Stimulated activated CD8-positive, alpha-beta memory T cell treated with anti-CD3 and anti-CD28 coated beads, Interleukin-4, amount 100 ng/mL, for 1 hour (primary cell): ENCODE data around the gene LIPF.
"Not testable (repeated sequence)": the region's sequence is repeated elsewhere in the genome, so short reads cannot be mapped to it uniquely, and the experiment has no call there.

Experiments
- DNase-seq, 2 donors: peaks; one replicate each; pipeline ENCODE4 v3.0.0-alpha.2; 2020; ENCODE audit warnings: low read depth in 2 of 2, low spot score in 1 of 2

Gene LIPF

DNA sequence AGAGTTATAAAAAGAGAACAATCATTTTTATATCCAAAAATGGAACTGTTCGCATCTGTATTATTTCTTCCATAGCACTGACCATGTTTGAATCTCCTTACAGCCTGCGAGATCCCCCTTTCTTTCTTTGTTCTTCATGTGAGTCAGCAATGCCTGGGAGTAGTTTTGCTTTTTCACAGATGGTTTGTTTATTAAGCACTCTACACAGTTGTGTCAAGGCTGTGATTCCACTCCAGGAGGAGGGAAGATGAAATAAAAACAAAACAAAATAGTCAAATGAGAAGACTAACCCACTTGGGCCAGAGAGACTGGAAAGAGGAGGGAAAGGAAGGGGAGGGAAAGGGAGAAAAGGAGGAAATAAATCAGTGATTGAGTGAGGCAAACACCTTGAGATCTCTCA, 7.8 kb downstream of the LIPF start:
- no peak for DNase-seq

DNA sequence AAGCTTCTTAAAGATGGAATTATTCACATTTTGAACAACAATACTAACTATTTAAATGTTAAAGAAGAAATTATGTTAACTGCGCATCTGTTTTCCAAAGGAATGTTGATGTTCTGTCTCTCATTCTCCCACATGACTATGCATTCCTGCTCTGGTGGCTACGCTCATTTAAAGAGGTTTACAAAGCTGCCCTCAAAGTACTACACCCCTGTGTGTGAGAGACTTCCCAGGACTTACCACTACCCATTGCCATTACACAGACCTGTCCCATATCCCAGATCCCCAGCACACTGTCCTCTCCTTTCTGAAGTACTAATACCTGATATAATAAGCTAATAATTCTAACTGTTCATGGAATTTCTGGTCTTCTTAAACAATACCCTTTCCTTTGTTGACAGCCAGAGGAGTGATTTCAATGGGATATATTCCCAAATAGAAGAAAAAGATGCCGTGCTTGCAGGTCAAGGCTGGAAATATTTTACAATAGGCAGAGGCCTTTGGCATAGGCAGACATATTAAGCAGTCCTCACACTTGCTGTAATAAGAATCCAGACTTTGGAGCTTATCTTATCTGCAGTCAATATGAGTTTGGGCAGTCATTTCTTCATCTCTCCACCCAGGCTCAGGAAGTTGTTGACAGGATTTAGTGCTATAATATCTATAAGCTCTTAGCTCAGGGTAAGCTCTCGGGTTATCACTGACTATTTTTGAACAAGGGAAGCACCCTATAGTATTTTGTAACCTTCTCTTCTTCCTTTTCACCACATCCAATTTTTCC, 12.2 kb downstream of the LIPF start:
- DNase-seq, result no peak

DNA sequence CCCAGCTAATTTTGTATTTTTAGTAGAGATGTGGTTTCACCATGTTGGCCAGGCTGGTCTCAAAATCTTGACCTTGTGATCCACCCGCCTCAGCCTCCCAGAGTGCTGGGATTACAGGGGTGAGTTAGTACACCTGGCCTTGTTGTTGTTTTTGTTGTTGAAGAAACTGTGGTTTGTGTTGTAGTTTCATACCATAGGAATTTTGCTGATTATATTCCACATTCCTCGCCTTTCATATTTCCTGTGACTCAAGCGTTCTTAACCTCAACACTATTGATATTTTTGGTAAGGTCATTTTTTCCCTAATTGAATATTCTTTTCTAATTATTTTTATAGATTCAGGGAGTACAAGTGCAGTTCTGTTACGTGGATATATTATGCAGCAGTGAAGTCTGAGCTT, 16.7 kb downstream of the LIPF start:
- no peak for DNase-seq

DNA sequence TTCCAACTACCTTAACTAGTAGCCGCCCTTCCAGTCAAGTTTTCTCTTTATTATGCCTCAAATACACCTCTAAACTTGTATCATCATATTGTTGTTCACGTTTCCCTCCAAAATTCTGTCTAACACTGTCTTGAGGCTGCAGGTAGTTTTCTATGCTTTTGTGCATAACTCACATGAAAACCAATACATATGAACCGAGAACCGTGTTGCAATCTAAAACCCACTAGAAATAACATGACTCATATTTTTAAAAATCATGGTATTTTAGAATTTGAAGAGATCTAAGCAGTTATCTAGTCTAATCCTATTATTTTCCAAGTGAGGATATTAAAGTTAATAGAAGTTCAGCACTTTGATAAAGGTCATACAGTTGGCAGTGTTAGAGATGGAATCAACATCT, 18.2 kb downstream of the LIPF start:
- DNase-seq, result no peak

DNA sequence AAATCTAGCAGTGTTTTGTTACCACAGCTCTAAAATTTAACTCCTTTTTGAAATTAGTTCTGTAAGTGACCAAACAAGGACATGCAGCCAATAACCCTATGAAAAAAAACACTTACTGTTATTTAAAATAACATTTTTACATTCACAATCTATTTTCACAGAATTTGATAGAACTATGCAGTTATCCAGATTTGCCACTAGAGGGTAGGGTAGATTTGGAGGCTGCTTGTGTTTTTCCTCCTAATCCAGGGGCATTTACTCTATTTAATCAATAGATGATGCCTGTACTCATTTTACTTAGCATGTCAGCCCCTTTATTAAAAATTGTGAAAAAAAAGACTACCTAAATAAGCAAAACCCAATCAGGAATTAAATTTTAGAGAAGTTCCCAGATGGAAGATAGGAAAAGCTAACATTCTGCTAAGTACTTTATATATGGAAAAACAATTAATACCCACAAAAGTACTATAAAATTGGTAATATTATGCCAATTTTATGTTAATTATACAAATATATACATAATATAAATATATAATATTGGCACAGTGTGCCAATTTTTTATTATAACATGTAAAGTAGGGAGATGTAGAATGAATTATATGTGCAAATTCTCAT, 23.7 kb downstream of the LIPF start:
- no peak for DNase-seq

DNA sequence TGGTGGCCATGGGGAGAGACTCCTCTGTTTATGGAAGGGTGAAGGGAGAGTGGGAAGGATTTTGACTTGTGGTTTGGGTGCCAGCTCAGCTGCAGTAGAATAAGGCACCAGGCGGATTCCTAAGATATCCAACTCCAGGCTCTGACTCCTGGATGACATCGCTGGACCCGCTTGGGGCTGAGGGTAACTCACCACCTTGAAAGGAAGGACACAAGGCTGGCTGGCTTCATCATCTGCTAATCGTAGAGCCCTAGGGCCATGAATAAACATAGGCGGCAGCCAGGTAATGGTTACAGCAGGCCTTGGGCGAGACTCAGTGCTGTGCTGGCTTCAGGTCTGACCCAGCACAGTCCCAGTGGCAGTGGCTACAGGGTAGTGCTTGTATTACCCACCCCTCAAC, 25.1 kb downstream of the LIPF start:
- no peak for DNase-seq

DNA sequence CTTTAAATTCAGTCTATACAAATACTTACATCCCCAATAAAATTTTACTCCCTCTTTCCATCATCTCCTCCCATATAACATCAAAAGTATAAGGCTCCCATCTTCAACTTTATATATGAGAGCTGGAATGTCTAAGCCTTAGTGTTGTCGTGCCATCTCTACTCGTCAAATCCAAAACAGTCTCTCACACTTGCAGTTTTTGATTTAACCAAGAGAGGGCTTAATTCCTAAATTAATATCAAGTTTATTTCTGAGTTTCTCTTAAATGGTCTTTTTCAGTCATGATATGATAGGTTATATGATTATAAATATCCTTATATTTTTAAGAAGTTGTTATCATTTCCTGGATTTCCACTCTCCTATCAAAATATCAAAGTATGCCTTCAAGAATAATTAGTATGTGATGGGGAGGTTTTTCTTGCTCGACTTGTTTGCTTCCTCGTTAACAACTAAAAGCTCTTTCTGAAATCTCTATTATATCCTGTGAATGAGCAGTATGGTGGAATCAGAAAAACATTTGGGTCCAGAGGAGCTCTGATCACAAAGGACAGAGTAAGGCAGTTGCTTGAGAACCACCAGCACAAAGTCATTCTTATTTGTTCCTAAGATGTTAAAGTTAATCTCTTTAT, 29.3 kb downstream of the LIPF start:
- DNase-seq, result no peak

DNA sequence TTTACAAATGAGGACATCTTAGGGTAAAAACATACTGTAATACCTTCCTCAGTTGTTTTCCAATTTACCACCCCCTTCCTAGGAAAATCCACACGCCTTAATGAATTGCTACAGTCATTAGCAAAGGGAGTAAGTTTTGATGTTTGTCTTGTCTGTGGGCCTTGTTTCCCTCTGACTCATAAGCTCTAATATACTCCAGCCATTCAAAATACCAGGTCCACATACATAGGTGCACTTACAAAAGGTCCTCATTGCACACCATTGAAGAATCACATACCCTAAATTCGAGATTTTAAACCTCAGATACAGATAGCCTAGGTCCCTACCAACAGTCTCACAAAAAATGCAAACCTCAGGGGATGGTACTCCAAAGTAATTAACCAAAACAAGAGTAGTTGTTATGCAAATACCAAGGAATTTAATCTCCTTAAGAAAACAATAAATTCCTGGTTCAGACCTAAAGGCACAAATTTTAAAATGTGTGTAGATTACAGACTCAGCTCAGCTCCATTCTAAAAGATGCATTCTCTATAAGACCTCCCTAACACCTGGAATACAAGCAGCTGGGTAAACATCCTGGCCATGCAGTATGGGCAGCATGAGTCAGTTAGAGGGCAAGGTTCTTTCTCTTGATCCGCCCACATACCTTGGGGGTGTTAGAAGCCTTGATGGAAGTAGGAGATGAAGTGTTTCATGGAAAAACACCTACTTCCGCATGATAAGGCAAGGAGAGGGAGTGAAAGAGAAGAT, 38.8 kb downstream of the LIPF start:
- no peak for DNase-seq

DNA sequence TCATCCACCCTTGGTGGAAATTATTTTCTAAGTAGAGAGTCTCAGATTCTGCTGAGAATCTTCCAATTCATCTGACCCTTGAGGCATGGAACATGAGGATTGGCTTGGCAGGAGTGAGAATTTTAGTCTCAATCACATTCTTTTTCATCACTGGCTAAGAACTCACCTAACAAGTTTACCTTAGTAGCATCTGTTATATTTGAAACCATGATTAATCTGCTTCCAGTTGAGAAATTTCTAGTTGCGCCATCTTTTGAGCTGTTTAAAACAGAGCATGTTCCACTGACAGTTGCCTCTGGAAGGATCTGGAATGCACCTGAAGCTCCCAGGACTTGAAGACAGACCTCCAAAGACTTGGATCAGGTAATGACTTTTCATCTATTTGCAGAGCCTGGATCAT, 41.7 kb downstream of the LIPF start, which contains the start of gene LIPK:
Gene LIPK, plus strand, starts transcription at position 292 of the 400 bp plus-strand sequence. CDS start 18,295 bp downstream, outside the sequence.
- no peak for DNase-seq

DNA sequence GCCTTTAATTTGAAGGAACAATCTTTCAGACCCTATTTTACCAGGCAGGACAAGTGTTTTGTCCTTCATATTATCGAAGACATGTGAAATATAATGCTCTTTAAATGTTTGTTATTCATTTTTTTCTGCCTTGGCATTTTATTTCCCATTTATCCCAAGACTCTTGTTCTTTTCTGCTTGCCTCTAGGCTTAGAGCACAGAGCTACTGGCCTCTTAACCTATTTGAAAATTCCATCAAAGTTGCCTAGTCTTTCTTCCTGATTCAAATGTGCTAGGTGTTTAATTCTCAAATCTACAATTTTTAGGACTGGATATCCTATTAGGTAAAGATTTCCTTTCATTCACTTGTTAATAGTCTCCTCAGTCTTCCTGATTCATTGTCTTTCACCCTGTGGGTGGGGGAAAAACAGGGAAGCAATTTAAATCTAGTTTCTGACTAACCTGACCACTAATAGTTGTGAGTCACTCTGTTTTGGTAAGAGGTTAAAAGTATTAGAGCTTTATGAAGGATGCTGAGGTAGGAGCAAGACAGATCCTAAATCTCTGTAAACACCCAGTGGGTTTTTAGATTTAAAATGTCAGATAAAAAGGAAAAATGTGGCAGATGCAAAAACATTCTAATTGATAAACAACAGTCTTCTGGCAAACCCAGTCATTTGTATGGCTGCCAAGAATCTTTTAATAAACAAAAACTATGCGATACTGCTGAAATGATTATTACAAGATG, 43.4 kb downstream of the LIPF start:
- DNase-seq, result no peak

DNA sequence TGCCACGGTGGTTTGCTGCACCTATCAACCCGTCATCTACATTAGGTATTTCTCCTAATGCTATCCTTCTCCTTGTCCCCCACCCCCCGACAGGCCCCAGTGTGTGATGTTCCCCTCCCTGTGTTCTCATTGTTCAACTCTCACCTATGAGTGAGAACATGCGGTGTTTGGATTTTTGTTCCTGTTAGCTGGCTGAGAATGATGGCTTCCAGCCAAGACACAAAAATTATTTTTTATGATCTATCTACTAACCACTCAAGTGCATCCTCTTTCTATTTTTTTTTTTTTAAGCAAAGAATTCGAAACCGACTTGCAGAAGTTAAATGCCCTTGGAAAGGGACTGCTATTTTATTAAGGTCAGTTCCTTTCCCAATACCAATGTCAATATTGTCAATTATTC, 45.1 kb downstream of the LIPF start:
- not testable (repeated sequence) for DNase-seq

DNA sequence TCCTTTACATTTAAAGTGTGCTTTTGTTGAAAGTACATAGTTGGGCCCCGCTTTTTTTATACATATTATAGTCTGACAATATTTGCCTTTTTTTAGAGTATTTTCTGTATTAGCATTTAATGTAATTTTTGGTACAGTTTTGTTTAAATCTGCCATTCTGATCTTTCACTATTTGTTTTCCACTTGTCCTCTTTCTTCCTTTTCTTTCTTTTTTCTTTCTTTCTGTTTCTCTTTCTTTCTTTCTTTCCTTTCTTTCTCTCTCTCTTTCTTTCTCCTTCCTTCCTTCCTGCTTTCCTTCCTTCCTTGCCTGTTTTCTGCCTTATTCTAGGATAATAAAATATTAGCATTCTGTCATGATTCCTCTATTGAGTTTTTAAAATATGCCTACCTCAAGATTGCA, 51.3 kb downstream of the LIPF start:
- no peak for DNase-seq

DNA sequence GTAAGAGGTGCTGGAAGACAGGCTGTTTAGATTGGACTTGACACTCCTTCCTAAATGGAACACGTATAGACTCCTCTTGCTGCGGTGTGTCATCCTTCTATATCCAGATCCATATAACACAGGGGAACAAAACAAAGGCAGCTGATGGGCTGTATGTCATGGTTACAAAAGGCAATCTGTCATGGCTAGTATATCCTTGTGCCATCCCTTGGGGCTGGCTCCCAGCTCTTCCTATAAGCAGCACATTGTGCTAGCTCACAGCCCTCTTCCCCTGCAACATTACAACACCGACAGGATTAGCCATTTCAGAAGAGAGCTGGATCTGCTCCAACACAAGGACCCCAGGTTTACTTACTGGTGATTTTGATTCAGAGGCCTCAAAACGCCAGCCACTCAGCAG, 57.1 kb downstream of the LIPF start:
- no peak for DNase-seq

DNA sequence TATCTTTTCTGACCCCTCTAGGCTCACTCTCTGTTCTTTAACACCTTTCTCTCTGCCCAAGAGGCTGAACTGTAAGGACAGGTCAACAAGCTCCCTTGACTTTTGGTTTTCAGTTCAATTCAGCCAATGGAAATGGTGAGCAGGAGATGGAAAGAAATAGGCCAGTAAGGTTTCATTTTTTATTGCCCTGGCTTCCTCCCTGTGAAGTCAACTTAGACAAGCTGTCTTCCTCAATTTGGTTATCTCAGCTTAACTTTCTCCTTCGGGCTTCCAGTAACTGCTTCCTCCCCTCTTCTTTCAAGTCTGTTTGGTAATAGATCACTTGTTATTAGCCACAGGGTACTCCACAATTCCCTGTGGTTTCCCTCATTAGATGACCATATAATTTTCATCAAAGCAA, 61.6 kb downstream of the LIPF start:
- DNase-seq, result no peak

DNA sequence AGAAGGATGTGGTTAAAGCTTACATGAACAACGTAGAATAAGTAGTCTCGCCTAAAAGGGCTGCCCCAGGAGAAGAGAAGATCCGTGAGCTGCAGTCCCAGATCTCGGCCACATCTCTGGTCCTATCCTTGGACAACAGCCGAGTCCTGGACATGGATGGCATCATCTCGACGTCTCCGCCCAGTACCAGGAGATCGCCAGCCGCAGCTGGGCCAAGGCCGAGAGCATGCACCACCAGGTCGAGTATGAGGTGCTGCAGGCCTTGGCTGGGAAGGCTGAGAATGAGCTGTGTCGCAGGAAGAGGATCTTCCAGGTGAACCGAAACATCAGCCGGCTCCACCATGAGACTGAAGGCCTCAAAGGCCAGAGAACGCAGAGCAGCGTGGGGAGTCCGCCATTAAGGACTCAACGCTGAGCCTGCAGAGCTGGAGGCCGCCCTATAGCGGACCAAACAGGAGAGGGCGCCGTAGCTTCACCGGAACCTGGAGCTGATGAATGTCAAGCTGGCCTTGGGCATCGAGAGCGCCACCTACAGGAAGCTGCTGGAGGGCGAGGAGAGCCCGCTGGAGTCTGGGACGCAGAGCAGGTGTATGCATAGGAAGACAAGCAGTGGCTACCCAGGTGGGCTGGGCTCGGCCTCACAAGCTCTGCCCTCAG, 64.0 kb downstream of the LIPF start:
- no peak for DNase-seq
